ENCODE data around the gene SMIM10. TPM values are rescaled to one million over a fixed set of nuclear protein-coding genes. Genes with fewer than 3 reads are reported as not detected.

The SMIM10 gene
- total RNA-seq, 1 donor from 2014 or later, result 4.1 TPM

DNA sequence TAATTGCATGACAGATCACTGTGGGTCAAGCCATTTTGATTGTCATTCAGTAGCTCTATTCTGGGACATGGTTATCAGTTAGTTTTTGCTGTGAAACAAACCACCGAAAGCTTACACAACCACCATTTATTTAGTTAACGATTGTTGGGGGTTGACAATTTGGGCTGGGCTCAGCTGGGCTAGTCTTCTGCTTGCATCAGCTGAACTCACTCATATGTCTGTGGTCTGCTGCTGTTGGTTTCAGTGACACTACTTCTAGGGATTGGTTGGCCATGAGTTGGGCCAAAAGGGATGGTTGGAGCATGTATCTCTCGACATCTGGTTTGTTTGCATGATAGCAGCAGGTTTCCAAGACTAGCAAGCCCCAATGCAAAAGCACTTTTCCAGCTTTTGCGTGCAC lies 5.3 kb upstream of the SMIM10 start:
- no peak for TF ChIP-seq CTCF (IDR thresholded peaks at IDR 0.05)
- Histone ChIP-seq H3K27me3 (ENCODE audit: low read depth) (no peaks in the 10 kb centered on the region), H3K4me3 (no peak overlapping the region), H3K9me3 (no peaks in the 10 kb centered on the region), H3K27ac (no peak overlapping the region), H3K36me3 (no peaks in the 10 kb centered on the region), H3K4me1 (no peaks in the 10 kb centered on the region)
- no peak for DNase-seq
- ATAC-seq, result no peak
- intact Hi-C loops (cut with DNase I), result no loop called here

GRCh38 chrX:134990475-134990800 lies 353 bp upstream of the SMIM10 start:
- ATAC-seq (no peak), DNase-seq (no peak)
- Histone ChIP-seq H3K4me3 (peak overlapping the region; percentile 62), H3K27me3 (ENCODE audit: low read depth) (no peaks in the 10 kb centered on the region), H3K36me3 (no peaks in the 10 kb centered on the region), H3K9me3 (no peaks in the 10 kb centered on the region), H3K4me1 (no peaks in the 10 kb centered on the region), H3K27ac (peak overlapping the region; percentile 24)
- no peak for TF ChIP-seq CTCF (IDR thresholded peaks at IDR 0.05)
- intact Hi-C loops (cut with DNase I), result no loop called here

DNA sequence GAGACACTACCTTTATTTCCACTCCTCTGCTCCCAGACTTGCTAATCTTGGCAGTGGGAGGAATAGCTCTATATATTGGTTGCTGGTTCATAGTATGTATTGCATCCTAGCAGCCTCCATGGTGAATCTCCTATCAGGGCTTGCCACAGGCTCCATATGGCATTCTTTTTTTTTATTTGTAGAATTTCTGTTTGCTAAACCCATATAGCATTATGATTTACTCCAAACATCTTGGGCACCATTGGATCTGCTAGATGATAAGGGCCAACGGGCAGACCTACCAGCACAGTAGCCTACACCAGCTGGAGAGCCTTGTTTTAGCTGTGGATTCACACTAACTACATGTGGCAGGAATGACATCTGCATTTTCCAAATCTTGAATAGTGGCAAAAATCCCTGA lies 6.9 kb downstream of the SMIM10 start:
- Histone ChIP-seq H3K36me3 (no peaks in the 10 kb centered on the region), H3K9me3 (no peaks in the 10 kb centered on the region), H3K4me1 (no peaks in the 10 kb centered on the region), H3K27me3 (ENCODE audit: low read depth) (no peaks in the 10 kb centered on the region), H3K4me3 (no peak overlapping the region), H3K27ac (no peak overlapping the region)
- intact Hi-C loops (cut with DNase I), result no loop called here
- TF ChIP-seq CTCF (IDR thresholded peaks at IDR 0.05), result no peak
- no peak for DNase-seq
- ATAC-seq, result no peak

GRCh38 chrX:134998246-134998645 lies 7.5 kb downstream of the SMIM10 start:
- DNase-seq (no peak), ATAC-seq (no peak)
- intact Hi-C loops (cut with DNase I), result no loop called here
- no peaks in the 10 kb centered on the region for H3K27me3 ChIP-seq (ENCODE audit: low read depth)
- no peaks in the 10 kb centered on the region for H3K9me3 ChIP-seq
- no peaks in the 10 kb centered on the region for H3K36me3 ChIP-seq
- no peak overlapping the region for H3K27ac ChIP-seq
- H3K4me3 ChIP-seq, result no peak overlapping the region
- TF ChIP-seq CTCF (IDR thresholded peaks at IDR 0.05), result no peak
- H3K4me1 ChIP-seq, result no peaks in the 10 kb centered on the region

DNA sequence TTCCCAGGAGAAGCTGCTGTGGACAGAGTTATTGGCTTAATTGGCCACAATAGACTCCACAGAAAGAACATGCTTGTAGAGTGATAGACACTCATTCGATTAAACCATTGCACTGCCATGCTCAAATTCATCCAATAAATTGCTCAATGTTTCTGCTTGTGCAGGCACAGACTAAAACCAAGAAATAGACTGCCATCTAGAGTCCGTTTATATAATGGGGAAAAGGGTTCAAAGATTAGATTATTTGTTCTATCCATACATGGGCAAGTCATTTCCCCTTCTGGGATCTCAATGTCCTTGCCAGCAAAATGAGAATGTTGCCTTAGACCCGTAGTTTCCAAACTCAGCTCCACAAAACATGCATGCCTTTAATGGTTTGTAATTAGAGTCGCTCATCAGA lies 8.7 kb downstream of the SMIM10 start:
- Histone ChIP-seq H3K4me1 (no peaks in the 10 kb centered on the region), H3K27me3 (ENCODE audit: low read depth) (no peaks in the 10 kb centered on the region), H3K9me3 (no peaks in the 10 kb centered on the region), H3K36me3 (no peaks in the 10 kb centered on the region), H3K4me3 (no peak overlapping the region), H3K27ac (no peak overlapping the region)
- peak; percentile 46 for TF ChIP-seq CTCF (IDR thresholded peaks at IDR 0.05)
- DNase-seq (no peak), ATAC-seq (peak; percentile 30 to 31)
- intact Hi-C loops (cut with DNase I), result no loop called here

GRCh38 chrX:135000516-135000915 lies 9.7 kb downstream of the SMIM10 start:
- Histone ChIP-seq H3K27me3 (ENCODE audit: low read depth) (no peaks in the 10 kb centered on the region), H3K9me3 (no peaks in the 10 kb centered on the region), H3K36me3 (no peaks in the 10 kb centered on the region), H3K4me1 (no peaks in the 10 kb centered on the region), H3K4me3 (no peak overlapping the region), H3K27ac (no peak overlapping the region)
- DNase-seq (no peak), ATAC-seq (no peak)
- intact Hi-C loops (cut with DNase I), result no loop called here
- TF ChIP-seq CTCF (IDR thresholded peaks at IDR 0.05), result no peak
